Nephron progenitor cell (in vitro differentiated cells): ENCODE results near the gene GNB1L.

Source experiments
- DNase-seq: peaks from one replicate; pipeline ENCODE4 v3.0.0; 2021
- H3K27ac Mint-ChIP-seq: 2 replicates; pipeline ENCODE4 v1.8.0; 2021; ENCODE audit warnings: mild to moderate bottlenecking, moderate library complexity, mixed read lengths
- H3K27me3 Mint-ChIP-seq: 2 replicates; pipeline ENCODE4 v1.8.0; 2021; ENCODE audit warnings: mild to moderate bottlenecking, low read depth, mixed read lengths; ENCODE audit not compliant: poor library complexity
- H3K36me3 Mint-ChIP-seq: 2 replicates; pipeline ENCODE4 v1.8.0; 2021; ENCODE audit warnings: low read depth, mixed read lengths
- H3K4me1 Mint-ChIP-seq: 2 replicates; pipeline ENCODE4 v1.8.0; 2021; ENCODE audit warnings: mixed read lengths
- H3K4me3 Mint-ChIP-seq: 2 replicates; pipeline ENCODE4 v1.8.0; 2021; ENCODE audit warnings: mild to moderate bottlenecking, moderate library complexity, mixed read lengths
- H3K9me3 Mint-ChIP-seq: 2 replicates; pipeline ENCODE4 v1.8.0; 2021; ENCODE audit warnings: mild to moderate bottlenecking, moderate library complexity, mixed read lengths
- CTCF ChIP-seq: fragments of 200-600 bp; sonication (generic); IDR thresholded peaks from 2 replicates; pipeline ENCODE4 v1.5.0; 2021; ENCODE audit warnings: antibody characterized with exemption

GNB1L gene

DNA sequence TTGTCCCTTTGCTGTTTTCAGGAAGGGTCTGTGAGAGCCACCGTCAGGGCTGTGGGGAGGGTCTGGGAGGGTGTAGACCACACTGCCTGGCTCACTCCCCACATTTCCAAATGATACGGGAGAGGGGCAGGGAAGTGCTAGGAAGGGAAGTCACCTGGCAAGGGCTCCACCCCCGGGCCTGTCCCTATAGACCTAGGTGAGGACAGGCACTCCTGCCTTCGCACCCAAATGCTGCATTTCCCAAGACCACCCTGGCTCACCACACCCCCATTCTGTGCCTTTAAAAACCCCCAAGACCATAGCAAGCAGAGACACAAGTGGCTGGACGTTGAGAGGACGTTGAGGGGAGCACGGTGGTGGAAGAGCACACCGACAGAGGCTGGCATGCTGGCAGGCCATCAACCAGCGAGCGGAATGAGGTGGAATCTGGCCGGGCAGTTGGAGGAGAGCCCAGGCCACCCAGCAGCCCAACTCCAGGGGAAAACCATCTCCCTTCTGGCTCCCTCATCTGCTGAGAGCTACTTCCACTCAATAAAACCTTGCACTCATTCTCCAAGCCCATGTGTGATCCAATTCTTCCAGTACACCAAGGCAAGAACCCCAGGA lies 45.7 kb downstream of the GNB1L start:
- DNase-seq, result no peak
- no peak for TF ChIP-seq CTCF
- Mint-ChIP-seq H3K27me3 (peaks cover 22% of the 10 kb centered on the region), H3K36me3 (peaks cover 5% of the 10 kb centered on the region), H3K4me1 (peaks cover 6% of the 10 kb centered on the region), H3K27ac (no peak overlapping the region), H3K4me3 (no peak overlapping the region), H3K9me3 (no peaks in the 10 kb centered on the region)

GRCh38 chr22:19807914-19808872 lies 46.5 kb downstream of the GNB1L start:
- Mint-ChIP-seq H3K27me3 (peaks cover 22% of the 10 kb centered on the region), H3K4me3 (no peak overlapping the region), H3K36me3 (peaks cover 5% of the 10 kb centered on the region), H3K9me3 (no peaks in the 10 kb centered on the region), H3K27ac (no peak overlapping the region), H3K4me1 (peaks cover 7% of the 10 kb centered on the region)
- DNase-seq, result no peak
- TF ChIP-seq CTCF, result no peak

- Mint-ChIP-seq H3K4me1 (peaks cover 16% of the 10 kb centered on the region), H3K36me3 (no peaks in the 10 kb centered on the region), H3K27me3 (peaks cover 18% of the 10 kb centered on the region), H3K27ac (no peak overlapping the region), H3K9me3 (no peaks in the 10 kb centered on the region), H3K4me3 (no peak overlapping the region)
- TF ChIP-seq CTCF, result no peak
- DNase-seq, result no peak
These were observed 47.3 kb downstream of the GNB1L start for GRCh38 chr22:19807161-19807913.

DNA sequence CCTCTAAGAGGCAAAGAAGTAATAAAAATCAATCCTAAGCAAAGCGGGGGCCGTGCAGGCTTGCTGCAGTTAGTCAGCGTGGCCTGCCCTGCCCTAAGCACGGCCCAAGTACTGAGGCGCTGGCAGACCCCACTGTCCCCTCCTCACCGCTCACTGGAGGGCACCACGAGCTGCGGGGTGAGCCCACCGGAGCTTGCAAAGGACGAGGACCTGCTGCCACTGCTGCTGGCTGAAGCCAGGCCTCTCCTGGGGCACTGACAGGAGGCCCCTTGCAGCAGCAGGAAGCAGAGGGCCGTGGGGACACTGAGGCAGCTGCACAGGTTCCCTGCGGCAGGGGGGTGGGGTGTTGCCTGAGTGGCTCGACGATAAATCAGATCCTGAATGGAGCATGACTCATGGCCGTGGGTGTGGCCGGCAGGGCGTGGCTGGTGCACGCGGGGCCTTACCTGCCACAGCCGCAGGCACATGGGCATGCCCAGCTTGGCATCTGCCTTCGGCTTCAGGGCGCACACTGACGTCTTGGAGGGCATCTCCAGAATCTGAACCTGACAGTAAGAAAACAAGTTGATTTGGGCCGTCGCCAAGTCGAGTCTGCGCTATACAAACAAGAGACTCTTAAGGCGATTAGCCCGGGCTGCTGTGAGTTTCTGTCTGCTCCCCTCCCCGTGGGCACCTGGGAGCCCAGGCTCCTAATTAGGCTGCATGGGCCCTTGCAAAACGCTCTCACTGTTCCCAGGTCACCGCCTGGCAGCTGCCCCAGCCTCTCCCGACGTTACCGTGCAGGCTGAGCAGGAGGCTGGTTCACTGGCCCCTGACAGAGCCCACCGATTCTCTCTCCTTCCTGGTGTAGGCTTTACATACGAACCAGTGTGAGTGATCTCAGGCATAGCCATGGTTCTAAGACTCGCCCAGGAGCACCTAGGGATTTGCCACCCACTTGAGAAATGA lies 48.2 kb downstream of the GNB1L start:
- peaks cover 18% of the 10 kb centered on the region for H3K27me3 Mint-ChIP-seq

More for the DNA sequence above, 48.2 kb downstream of the GNB1L start:
- H3K27ac Mint-ChIP-seq, result no peak overlapping the region
- no peak for DNase-seq
- H3K4me3 Mint-ChIP-seq, result no peak overlapping the region
- no peaks in the 10 kb centered on the region for H3K36me3 Mint-ChIP-seq
- peaks cover 24% of the 10 kb centered on the region for H3K4me1 Mint-ChIP-seq
- no peak for TF ChIP-seq CTCF
- no peaks in the 10 kb centered on the region for H3K9me3 Mint-ChIP-seq
